Sigmoid colon (tissue), 7 donors: Measurements from ENCODE around the gene PCSK7. TPM values are rescaled to one million over a fixed set of nuclear protein-coding genes. Genes with fewer than 3 reads are reported as not detected.
A peak's percentile ranks its signal among the peaks of the same experiment; 100 is the strongest.

Experiments used
- DNase-seq: peaks from one replicate; pipeline ENCODE4 v3.0.0-alpha.2; 2019
- H3K27ac ChIP-seq, 4 donors: fragments of 200-600 bp; sonication (generic); one replicate each; pipeline ENCODE4 v1.5.1; 2016 to 2019; ENCODE audit warnings: mild to moderate bottlenecking in 1 of 4
- H3K27me3 ChIP-seq, 3 donors: fragments of 200-600 bp; sonication (generic); one replicate each; pipeline ENCODE4 v1.5.1; 2019; ENCODE audit warnings: mild to moderate bottlenecking in 1 of 3
- H3K36me3 ChIP-seq, 4 donors: fragments of 200-600 bp; sonication (generic); one replicate each; pipeline ENCODE4 v1.5.1; 2016 to 2019
- H3K4me1 ChIP-seq, 4 donors: fragments of 200-600 bp; sonication (generic); one replicate each; pipeline ENCODE4 v1.5.1; 2017 to 2019
- H3K4me3 ChIP-seq, 4 donors: fragments of 200-600 bp; sonication (generic); one replicate each; pipeline ENCODE4 v1.5.1; 2017 to 2019; ENCODE audit warnings: mild to moderate bottlenecking in 2 of 4, moderate library complexity in 1 of 4
- H3K9me3 ChIP-seq, 4 donors: fragments of 200-600 bp in 3 of 4; sonication (generic) in 3 of 4; one replicate each; pipeline versions ENCODE4 v1.5.1 to v1.6.1; 2013 to 2019
- EP300 ChIP-seq, 4 donors: sonication (generic); formaldehyde crosslinking; IDR thresholded peaks; one replicate each; pipeline ENCODE4 v1.6.1; 2017; ENCODE audit warnings: antibody characterized with exemption in 4 of 4
- POLR2A ChIP-seq, 2 donors: fragments of 450-650 bp; IDR thresholded peaks; one replicate each; pipeline ENCODE4 v1.6.1; 2016; ENCODE audit warnings: antibody characterized with exemption in 2 of 2, mild to moderate bottlenecking in 2 of 2, moderate library complexity in 2 of 2
- POLR2AphosphoS5 ChIP-seq, 4 donors: sonication (generic); formaldehyde crosslinking; IDR thresholded peaks; one replicate each; pipeline ENCODE4 v1.6.1; 2017; ENCODE audit warnings: antibody characterized with exemption in 4 of 4
- WGBS, 2 donors: extraction: QIAGEN DNeasy Blood & Tissue Kit; methylation state at CpG; one replicate each; pipeline ENCODE4 v1.1.7; 2013; 5-methylcytosine and 5-hydroxymethylcytosine counted together
- intact Hi-C: fragments of 100-400 bp; cut with DNase I; formaldehyde crosslinking; loops from one replicate; pipeline ENCODE4 v1.15.1; 2023
- polyA plus RNA-seq, 3 donors: library from polyadenylated mRNA; stranded (reverse); fragments of 200-250 nt; gene quantifications; one replicate each; pipeline ENCODE4 v1.2.3, GENCODE V29; 2013
- total RNA-seq, 4 donors: library from RNA; depleted of rRNA; stranded (reverse); fragments of >200 nt; gene quantifications; one replicate each; pipeline ENCODE4 v1.1.0, GENCODE V29; 2016
- TF ChIP-seq, protein P1 (sequence below), 4 experiments: fragments of 450-650 bp in 3 of 4; fragments of 200-600 bp in 1 of 4; IDR thresholded peaks; one replicate each; pipeline ENCODE4 v1.5.1; 2016 to 2019; ENCODE audit warnings: antibody characterized with exemption in 4 of 4, mild to moderate bottlenecking in 3 of 4, moderate library complexity in 2 of 4
- donor health status: healthy with polysubstance abuse.
- donor health status: Bipolar disorder and iron deficiency.
- donor health status: healthy.

PCSK7 gene
- total and polyA plus RNA-seq, 7 donors: 18.0 to 116 (median 29.8) TPM

DNA sequence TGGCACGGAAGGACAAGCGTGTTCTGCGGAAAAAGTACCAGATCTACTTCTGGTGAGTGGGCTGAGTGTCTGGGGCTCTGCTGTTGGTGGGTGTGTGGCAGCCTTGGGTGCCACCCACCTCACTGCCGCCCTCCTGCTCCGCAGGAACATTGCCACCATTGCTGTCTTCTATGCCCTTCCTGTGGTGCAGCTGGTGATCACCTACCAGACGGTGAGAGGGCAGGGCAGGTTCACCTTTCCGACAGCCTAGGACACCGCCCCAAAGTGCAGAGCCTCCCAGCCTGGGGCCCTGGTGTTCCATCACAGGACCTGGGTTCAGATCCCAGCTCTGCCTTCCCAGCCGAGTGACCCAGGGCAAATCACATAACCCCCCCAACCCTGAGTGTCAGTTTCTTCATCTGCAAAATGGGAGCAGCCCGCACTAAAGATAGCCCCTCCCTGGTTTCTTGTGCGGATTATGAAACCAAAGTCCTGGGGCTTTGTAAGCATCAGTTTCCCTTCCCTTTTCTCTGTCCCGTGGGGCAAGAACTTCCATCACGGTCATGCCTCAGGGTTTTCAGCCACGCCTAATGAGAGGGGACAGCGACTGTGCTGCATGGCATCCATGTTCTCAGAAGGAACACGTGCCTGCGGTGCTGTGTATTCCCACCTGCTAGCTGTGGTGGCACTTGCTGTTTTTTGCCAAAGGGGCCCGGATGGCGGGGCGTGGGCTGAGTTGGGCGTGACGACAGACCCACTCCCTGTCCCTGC, 42.5 kb downstream of the PCSK7 start:
- peak overlapping the region in 2 of 4 donors; percentile 0 to 28 for H3K27ac ChIP-seq
- no peaks in the 10 kb centered on the region for H3K27me3 ChIP-seq
- no peaks in the 10 kb centered on the region for H3K9me3 ChIP-seq
- intact Hi-C loops: no loop called here
- H3K4me3 ChIP-seq: no peak overlapping the region
- WGBS, 2 donors: 77 to 89% methylated on average over 22 of the region's 22 CpGs
- no peaks in the 10 kb centered on the region for H3K4me1 ChIP-seq
- peak; percentile 76 for DNase-seq
- H3K36me3 ChIP-seq: peaks cover 46 to 95% (median 59%) of the 10 kb centered on the region in 4 donors
- TF ChIP-seq POLR2AphosphoS5 (IDR thresholded peaks at IDR 0.05): peak in 1 of 4 donors; percentile 6
- TF ChIP-seq EP300 (IDR thresholded peaks at IDR 0.05): no peak

DNA sequence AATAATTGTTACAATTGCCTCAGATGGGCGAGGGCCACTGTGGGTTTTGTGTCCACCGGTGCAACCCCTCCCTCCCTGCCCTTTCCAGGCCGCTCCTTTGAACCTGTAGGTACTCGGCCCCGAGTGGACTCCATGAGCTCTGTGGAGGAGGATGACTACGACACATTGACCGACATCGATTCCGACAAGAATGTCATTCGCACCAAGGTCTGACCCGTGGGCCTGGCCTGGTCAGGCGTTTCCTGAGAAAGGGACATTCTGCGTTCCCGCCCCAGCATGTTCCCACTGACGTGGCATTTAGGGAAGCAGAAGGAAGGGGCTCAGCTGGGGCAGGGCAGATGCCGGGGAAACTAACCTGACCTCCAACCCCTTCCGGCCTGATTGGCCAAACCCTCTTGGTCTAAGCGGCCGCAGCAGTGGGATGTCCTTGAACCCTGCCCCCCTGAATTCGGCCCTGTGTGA, 43.2 kb downstream of the PCSK7 start:
- WGBS, 2 donors: 86 to 90% methylated on average over 20 of the region's 20 CpGs
- Histone ChIP-seq H3K4me1 (no peaks in the 10 kb centered on the region), H3K27ac (peak overlapping the region in 1 of 4 donors; percentile 28), H3K27me3 (no peaks in the 10 kb centered on the region), H3K4me3 (no peak overlapping the region), H3K36me3 (peaks cover 50 to 95% (median 55%) of the 10 kb centered on the region in 4 donors), H3K9me3 (no peaks in the 10 kb centered on the region)
- intact Hi-C loops: no loop called here
- peak; percentile 74 for DNase-seq
- no peak for TF ChIP-seq POLR2AphosphoS5 (IDR thresholded peaks at IDR 0.05)
- TF ChIP-seq POLR2A (IDR thresholded peaks at IDR 0.05): no peak
- no peak for TF ChIP-seq EP300 (IDR thresholded peaks at IDR 0.05)
- TF ChIP-seq, protein P1, sequence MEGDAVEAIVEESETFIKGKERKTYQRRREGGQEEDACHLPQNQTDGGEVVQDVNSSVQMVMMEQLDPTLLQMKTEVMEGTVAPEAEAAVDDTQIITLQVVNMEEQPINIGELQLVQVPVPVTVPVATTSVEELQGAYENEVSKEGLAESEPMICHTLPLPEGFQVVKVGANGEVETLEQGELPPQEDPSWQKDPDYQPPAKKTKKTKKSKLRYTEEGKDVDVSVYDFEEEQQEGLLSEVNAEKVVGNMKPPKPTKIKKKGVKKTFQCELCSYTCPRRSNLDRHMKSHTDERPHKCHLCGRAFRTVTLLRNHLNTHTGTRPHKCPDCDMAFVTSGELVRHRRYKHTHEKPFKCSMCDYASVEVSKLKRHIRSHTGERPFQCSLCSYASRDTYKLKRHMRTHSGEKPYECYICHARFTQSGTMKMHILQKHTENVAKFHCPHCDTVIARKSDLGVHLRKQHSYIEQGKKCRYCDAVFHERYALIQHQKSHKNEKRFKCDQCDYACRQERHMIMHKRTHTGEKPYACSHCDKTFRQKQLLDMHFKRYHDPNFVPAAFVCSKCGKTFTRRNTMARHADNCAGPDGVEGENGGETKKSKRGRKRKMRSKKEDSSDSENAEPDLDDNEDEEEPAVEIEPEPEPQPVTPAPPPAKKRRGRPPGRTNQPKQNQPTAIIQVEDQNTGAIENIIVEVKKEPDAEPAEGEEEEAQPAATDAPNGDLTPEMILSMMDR (IDR thresholded peaks at IDR 0.05): no peak

DNA sequence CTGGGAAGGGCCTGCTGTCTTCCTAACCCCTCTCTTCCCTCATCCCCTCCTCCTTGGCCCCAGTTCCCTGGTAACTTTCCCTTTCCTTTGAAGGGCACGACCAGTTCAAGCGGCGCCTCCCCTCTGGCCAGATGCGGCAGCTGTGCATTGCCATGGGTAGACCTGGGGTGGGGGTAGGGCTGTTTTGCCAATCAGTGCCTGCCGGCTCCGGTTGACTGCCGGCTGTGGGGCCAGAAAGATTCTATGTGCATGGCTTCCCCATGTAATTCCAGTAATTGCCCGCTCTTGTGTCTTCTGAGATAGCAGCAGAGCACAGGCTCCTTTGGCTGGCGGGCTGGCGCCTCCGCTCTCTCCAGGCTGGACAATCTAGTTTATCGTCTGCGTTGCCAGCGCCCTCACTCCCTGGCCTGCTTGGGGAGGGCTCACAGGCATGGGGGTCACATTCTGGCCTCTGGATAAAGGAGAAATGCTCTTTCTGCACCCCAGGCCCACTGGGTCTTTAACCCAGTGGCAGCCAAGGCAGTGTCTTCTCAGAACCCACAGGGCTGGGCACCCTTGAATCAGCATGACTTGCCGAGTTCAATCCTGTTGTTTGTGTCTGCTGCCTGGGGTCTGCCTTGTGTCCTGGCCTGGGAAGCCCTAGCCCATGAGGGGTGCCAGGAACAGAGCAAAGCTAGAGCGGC, 43.9 kb downstream of the PCSK7 start:
- peak; percentile 51 for DNase-seq
- intact Hi-C loops: no loop called here
- 93 to 95% methylated on average over 16 of the region's 16 CpGs for WGBS, 2 donors
- no peak for TF ChIP-seq EP300 (IDR thresholded peaks at IDR 0.05)
- no peak for TF ChIP-seq POLR2A (IDR thresholded peaks at IDR 0.05)
- TF ChIP-seq, protein P1 (IDR thresholded peaks at IDR 0.05): no peak
- no peak for TF ChIP-seq POLR2AphosphoS5 (IDR thresholded peaks at IDR 0.05)
- Histone ChIP-seq H3K27me3 (no peaks in the 10 kb centered on the region), H3K4me3 (no peak overlapping the region), H3K27ac (no peak overlapping the region), H3K36me3 (peaks cover 47 to 94% (median 53%) of the 10 kb centered on the region in 4 donors), H3K4me1 (no peaks in the 10 kb centered on the region), H3K9me3 (no peaks in the 10 kb centered on the region)

DNA sequence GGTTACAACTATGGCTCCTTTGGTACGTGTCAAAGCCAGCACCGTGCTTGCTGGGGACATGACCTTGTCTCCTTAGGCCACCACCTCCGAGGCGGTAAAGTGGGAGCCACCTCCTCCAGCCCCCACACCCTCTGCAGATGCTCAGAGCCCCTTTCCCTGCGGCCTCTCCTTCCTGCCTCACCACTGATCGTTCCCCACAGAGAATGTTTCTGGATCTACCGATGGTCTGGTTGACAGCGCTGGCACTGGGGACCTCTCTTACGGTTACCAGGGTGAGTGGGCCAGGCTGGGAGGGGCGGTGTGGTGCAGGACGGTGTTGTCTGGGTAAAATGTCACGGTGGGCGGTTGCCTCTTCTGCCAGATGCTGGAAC, 44.5 kb downstream of the PCSK7 start:
- intact Hi-C loops: no loop called here
- Histone ChIP-seq H3K27ac (no peak overlapping the region), H3K9me3 (no peaks in the 10 kb centered on the region), H3K4me1 (peaks cover 0 to under 1% (median 0%) of the 10 kb centered on the region in 4 donors), H3K4me3 (no peak overlapping the region), H3K27me3 (no peaks in the 10 kb centered on the region), H3K36me3 (peaks cover 47 to 94% (median 51%) of the 10 kb centered on the region in 4 donors)
- 90 to 92% methylated on average over 13 of the region's 13 CpGs for WGBS, 2 donors
- peak; percentile 53 for DNase-seq
- no peak for TF ChIP-seq POLR2A (IDR thresholded peaks at IDR 0.05)
- no peak for TF ChIP-seq POLR2AphosphoS5 (IDR thresholded peaks at IDR 0.05)
- TF ChIP-seq EP300 (IDR thresholded peaks at IDR 0.05): no peak
- TF ChIP-seq, protein P1 (IDR thresholded peaks at IDR 0.05): no peak

DNA sequence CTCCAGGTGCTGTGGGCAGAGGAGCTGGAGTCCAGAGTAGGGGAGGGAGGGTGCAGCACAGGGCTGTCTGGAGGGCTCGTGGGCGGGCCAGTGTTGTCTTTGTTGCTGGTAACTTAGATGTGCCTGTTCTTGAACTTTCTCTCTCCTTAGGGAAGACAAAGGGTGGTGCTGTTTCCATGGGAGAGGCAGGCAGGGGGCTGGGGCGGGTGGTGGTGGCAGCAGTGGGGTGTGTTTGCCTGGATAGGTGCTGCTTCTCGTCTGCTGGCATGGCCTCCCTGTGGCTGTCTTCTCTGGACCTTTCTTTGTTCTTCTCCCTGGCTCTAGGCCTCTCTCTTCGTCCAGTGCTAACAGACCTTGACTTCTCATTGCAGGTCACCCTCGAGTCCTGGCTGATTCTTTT, 44.9 kb downstream of the PCSK7 start:
- WGBS, 2 donors: 49 to 74% methylated on average over 6 of the region's 6 CpGs
- Histone ChIP-seq H3K27me3 (no peaks in the 10 kb centered on the region), H3K9me3 (no peaks in the 10 kb centered on the region), H3K36me3 (peaks cover 47 to 94% (median 50%) of the 10 kb centered on the region in 4 donors), H3K4me3 (no peak overlapping the region), H3K27ac (no peak overlapping the region), H3K4me1 (peaks cover 0 to 4% (median 0%) of the 10 kb centered on the region in 4 donors)
- intact Hi-C loops: no loop called here
- TF ChIP-seq EP300 (IDR thresholded peaks at IDR 0.05): no peak
- TF ChIP-seq POLR2A (IDR thresholded peaks at IDR 0.05): no peak
- no peak for TF ChIP-seq POLR2AphosphoS5 (IDR thresholded peaks at IDR 0.05)
- TF ChIP-seq, protein P1 (IDR thresholded peaks at IDR 0.05): no peak
- peak; percentile 42 for DNase-seq
